Neural cell (in vitro differentiated cells): ENCODE measurements around the gene CLSTN2. TPM values are rescaled to one million over a fixed set of nuclear protein-coding genes. Genes with fewer than 3 reads are reported as not detected.

ENCODE experiments used
- H2AFZ ChIP-seq: fragments of 200-600, 300-800 bp; sonication (generic), shearing (Covaris generic); 2 replicates; pipeline ENCODE4 v1.6.0; 2014; ENCODE audit warnings: low read depth, mild to moderate bottlenecking, antibody characterized with exemption, low read length, moderate library complexity
- H3F3A ChIP-seq: fragments of 200-600 bp; shearing (Covaris generic); 2 replicates; pipeline ENCODE4 v1.6.1; 2016; ENCODE audit warnings: mild to moderate bottlenecking, moderate library complexity, mixed read lengths, antibody characterized with exemption, low read length; ENCODE audit not compliant: insufficient read depth, poor library complexity, severe bottlenecking
- H3K27ac ChIP-seq: fragments of 200-600, 300-800 bp; sonication (generic), shearing (Covaris generic); 2 replicates; pipeline ENCODE4 v1.5.1; 2014; ENCODE audit warnings: mild to moderate bottlenecking, low read length, moderate library complexity
- H3K27me3 ChIP-seq: fragments of 300-800, 200-600 bp; sonication (generic), shearing (Covaris generic); 2 replicates; pipeline ENCODE4 v1.6.0; 2014; ENCODE audit warnings: mild to moderate bottlenecking, low read depth, low read length, moderate library complexity; ENCODE audit not compliant: insufficient read depth
- H3K36me3 ChIP-seq: fragments of 300-800, 200-600 bp; sonication (generic), shearing (Covaris generic); 2 replicates; pipeline ENCODE4 v1.5.1; 2014; ENCODE audit warnings: mild to moderate bottlenecking, antibody characterized with exemption, low read length, moderate library complexity; ENCODE audit not compliant: insufficient read depth
- H3K4me2 ChIP-seq: fragments of 300-800, 200-600 bp; sonication (generic), shearing (Covaris generic); 2 replicates; pipeline ENCODE4 v1.6.0; 2014; ENCODE audit warnings: mild to moderate bottlenecking, low read length
- H3K4me3 ChIP-seq: fragments of 300-800, 200-600 bp; sonication (generic), shearing (Covaris generic); 2 replicates; pipeline ENCODE4 v1.5.1; 2014; ENCODE audit warnings: mild to moderate bottlenecking, low read length, moderate library complexity
- H3K79me2 ChIP-seq: fragments of 200-600 bp; shearing (Covaris generic); replicated peaks from 2 replicates; pipeline ENCODE4 v1.6.0; 2014; ENCODE audit warnings: mild to moderate bottlenecking, low read length, moderate library complexity; ENCODE audit not compliant: insufficient read depth
- H3K9ac ChIP-seq: fragments of 300-800, 200-600 bp; sonication (generic), shearing (Covaris generic); 2 replicates; pipeline ENCODE4 v1.6.1; 2016; ENCODE audit warnings: mild to moderate bottlenecking, low read length, mixed read lengths
- H3K9me2 ChIP-seq: fragments of 200-600 bp; shearing (Covaris generic); 2 replicates; pipeline ENCODE4 v1.6.1; 2016; ENCODE audit warnings: mild to moderate bottlenecking, low read length, mixed read lengths; ENCODE audit not compliant: insufficient read depth
- H3K9me3 ChIP-seq: fragments of 200-600, 300-800 bp; sonication (generic), shearing (Covaris generic); 2 replicates; pipeline ENCODE4 v1.6.1; 2016; ENCODE audit warnings: mild to moderate bottlenecking, mixed run types, low read length, moderate library complexity, mixed read lengths
- H4K20me1 ChIP-seq: fragments of 200-600 bp; shearing (Covaris generic); 2 replicates; pipeline ENCODE4 v1.6.1; 2016; ENCODE audit warnings: mild to moderate bottlenecking, mixed run types; ENCODE audit not compliant: insufficient read depth
- CTCF ChIP-seq: fragments of 450-650 bp; IDR thresholded peaks from 2 replicates; pipeline ENCODE4 v1.5.1; 2014; ENCODE audit warnings: antibody characterized with exemption, mild to moderate bottlenecking, moderate library complexity; ENCODE audit not compliant: poor library complexity, severe bottlenecking
- EP300 ChIP-seq: fragments of 450-650 bp; conservative IDR thresholded peaks from 2 replicates; pipeline ENCODE4 v1.6.1; 2014; ENCODE audit warnings: antibody characterized with exemption, mild to moderate bottlenecking, moderate library complexity; ENCODE audit not compliant: poor library complexity, severe bottlenecking
- EZH2 ChIP-seq: fragments of 200-600, 300-800 bp; shearing (Covaris generic), sonication (generic); IDR thresholded peaks from 2 replicates; pipeline ENCODE4 v1.6.1; 2014; ENCODE audit warnings: antibody characterized with exemption, low read length, borderline replicate concordance, mild to moderate bottlenecking; ENCODE audit not compliant: insufficient read depth, poor library complexity, severe bottlenecking
- MXI1 ChIP-seq: fragments of 450-650 bp; conservative IDR thresholded peaks from 2 replicates; pipeline ENCODE4 v1.6.1; 2014; ENCODE audit warnings: antibody characterized with exemption, mild to moderate bottlenecking; ENCODE audit not compliant: poor library complexity, severe bottlenecking
- POLR2AphosphoS5 ChIP-seq: IDR thresholded peaks from 2 replicates; pipeline ENCODE4 v1.6.1; 2012
- RAD21 ChIP-seq: fragments of 450-650 bp; conservative IDR thresholded peaks from 2 replicates; pipeline ENCODE4 v1.6.1; 2014; ENCODE audit warnings: antibody characterized with exemption, mild to moderate bottlenecking, moderate library complexity
- REST ChIP-seq: IDR thresholded peaks from 2 replicates; pipeline ENCODE4 v1.6.1; 2012; ENCODE audit warnings: borderline replicate concordance
- SMC3 ChIP-seq: fragments of 450-650 bp; conservative IDR thresholded peaks from 2 replicates; pipeline ENCODE4 v1.6.1; 2014; ENCODE audit warnings: antibody characterized with exemption, mild to moderate bottlenecking, moderate library complexity; ENCODE audit not compliant: poor library complexity
- TAF1 ChIP-seq: IDR thresholded peaks from 2 replicates; pipeline ENCODE4 v1.6.1; 2012; ENCODE audit warnings: low read depth
- polyA plus RNA-seq: library from polyadenylated mRNA; depleted of rRNA; stranded (reverse); fragments of >200 nt; gene quantifications from 2 replicates; pipeline ENCODE4 v1.2.3, GENCODE V29; 2014

CLSTN2 gene
- polyA plus RNA-seq, 1 donor from 2014 or later = 10.7 TPM

GRCh38 chr3:140429791-140430190 is 494.8 kb downstream of the CLSTN2 start:
- Histone ChIP-seq H4K20me1 (no peaks in the 10 kb centered on the region), H3K9me2 (no peaks in the 10 kb centered on the region), H3K27ac (no peak overlapping the region), H3K9me3 (no peaks in the 10 kb centered on the region), H3K4me2 (no peak overlapping the region), H3K36me3 (no peaks in the 10 kb centered on the region), H3F3A (peaks cover 6% of the 10 kb centered on the region), H2AFZ (no peak overlapping the region), H3K79me2 (no peaks in the 10 kb centered on the region), H3K27me3 (no peaks in the 10 kb centered on the region), H3K4me3 (no peak overlapping the region), H3K9ac (no peak overlapping the region)
- no peak for TF ChIP-seq TAF1
- no peak for TF ChIP-seq CTCF
- no peak for TF ChIP-seq RAD21
- TF ChIP-seq MXI1 = no peak
- TF ChIP-seq SMC3 = no peak
- TF ChIP-seq POLR2AphosphoS5 = no peak
- no peak for TF ChIP-seq EZH2

- no peak overlapping the region for H3K4me2 ChIP-seq
- no peaks in the 10 kb centered on the region for H3K9me2 ChIP-seq
- H3F3A ChIP-seq = peaks cover 6% of the 10 kb centered on the region
- H3K9ac ChIP-seq = no peak overlapping the region
- H3K36me3 ChIP-seq = no peaks in the 10 kb centered on the region
- no peaks in the 10 kb centered on the region for H3K27me3 ChIP-seq
- H3K79me2 ChIP-seq = no peaks in the 10 kb centered on the region
- H2AFZ ChIP-seq = no peak overlapping the region
- H3K4me3 ChIP-seq = no peak overlapping the region
- no peaks in the 10 kb centered on the region for H3K9me3 ChIP-seq
- no peak for TF ChIP-seq POLR2AphosphoS5
- TF ChIP-seq RAD21 = no peak
- H3K27ac ChIP-seq = no peak overlapping the region
- H4K20me1 ChIP-seq = no peaks in the 10 kb centered on the region
These were observed 495.5 kb downstream of the CLSTN2 start for GRCh38 chr3:140430494-140430893.

- Histone ChIP-seq H3F3A (peaks cover 6% of the 10 kb centered on the region), H3K36me3 (no peaks in the 10 kb centered on the region), H3K4me2 (no peak overlapping the region), H3K79me2 (no peaks in the 10 kb centered on the region), H3K4me3 (peak overlapping the region; percentile 5), H2AFZ (no peak overlapping the region), H3K9me2 (no peaks in the 10 kb centered on the region), H3K9ac (no peak overlapping the region), H4K20me1 (no peaks in the 10 kb centered on the region), H3K27me3 (no peaks in the 10 kb centered on the region), H3K9me3 (no peaks in the 10 kb centered on the region), H3K27ac (no peak overlapping the region)
- TF ChIP-seq REST (peak; percentile 36), EP300 (peak; percentile 89), POLR2AphosphoS5 (peak; percentile 97), EZH2 (no peak), TAF1 (no peak), MXI1 (no peak), RAD21 (peak; percentile 38), SMC3 (peak; percentile 22), CTCF (peak; percentile 21)
These were observed 497.3 kb downstream of the CLSTN2 start for GRCh38 chr3:140432229-140432669.
